ENCODE results near the gene CAMKK1. TPM values are rescaled to one million over a fixed set of nuclear protein-coding genes. Genes with fewer than 3 reads are reported as not detected.
A peak's percentile ranks its signal among the peaks of the same experiment; 100 is the strongest.

The CAMKK1 gene
- total and polyA plus RNA-seq, 12 donors = 1.8 to 5.7 (median 3.6) TPM

DNA sequence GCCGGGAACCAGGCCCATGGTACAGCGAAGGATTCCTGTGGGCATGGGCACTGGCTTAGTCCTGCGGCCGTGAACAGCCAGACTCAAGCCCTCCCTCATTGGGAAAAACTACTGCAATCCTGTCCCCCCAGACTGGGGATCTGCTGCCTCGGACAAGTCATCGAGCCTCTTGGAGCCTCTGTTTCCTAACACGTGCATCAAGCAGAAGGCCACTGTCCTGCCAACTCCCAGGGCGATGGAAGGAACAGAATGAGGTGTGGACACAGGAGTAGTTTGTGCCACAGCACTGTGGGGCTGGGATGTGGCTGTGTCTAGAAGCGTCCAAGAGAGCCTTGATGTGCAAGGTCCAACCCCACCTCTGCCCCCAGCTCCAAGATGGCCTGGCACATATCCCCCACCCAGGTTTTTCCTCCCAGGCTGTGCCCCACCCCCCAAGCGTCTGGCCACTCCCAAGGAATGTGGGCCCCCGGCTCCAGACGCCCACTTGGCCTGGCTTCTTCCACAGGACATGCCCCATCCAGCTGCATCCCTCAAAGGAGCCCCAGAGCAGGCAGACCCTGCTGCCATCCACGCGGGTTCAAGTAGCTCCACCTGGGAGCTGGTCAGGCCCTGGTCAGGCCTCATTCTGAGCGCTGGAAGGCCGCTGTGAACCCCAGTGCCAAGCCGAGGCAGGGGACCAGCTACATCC lies 3.4 kb downstream of the CAMKK1 start:
- Histone ChIP-seq H3K27me3 (no peaks in the 10 kb centered on the region), H3K4me3 (no peak overlapping the region), H3K27ac (peak overlapping the region in 8 of 10 donors; percentile 30 to 93 (median 80)), H3K9me3 (no peaks in the 10 kb centered on the region), H3K4me1 (peaks cover 24 to 86% (median 74%) of the 10 kb centered on the region in 9 donors), H3K36me3 (peaks cover 0 to 10% (median 1%) of the 10 kb centered on the region in 9 donors)
- ATAC-seq = no peak
- DNase-seq = no peak
- WGBS, 2 donors = 82 to 90% methylated on average over 17 of the region's 17 CpGs
- intact Hi-C loops (cut with DNase I) = no loop called here
- TF ChIP-seq, protein P1, sequence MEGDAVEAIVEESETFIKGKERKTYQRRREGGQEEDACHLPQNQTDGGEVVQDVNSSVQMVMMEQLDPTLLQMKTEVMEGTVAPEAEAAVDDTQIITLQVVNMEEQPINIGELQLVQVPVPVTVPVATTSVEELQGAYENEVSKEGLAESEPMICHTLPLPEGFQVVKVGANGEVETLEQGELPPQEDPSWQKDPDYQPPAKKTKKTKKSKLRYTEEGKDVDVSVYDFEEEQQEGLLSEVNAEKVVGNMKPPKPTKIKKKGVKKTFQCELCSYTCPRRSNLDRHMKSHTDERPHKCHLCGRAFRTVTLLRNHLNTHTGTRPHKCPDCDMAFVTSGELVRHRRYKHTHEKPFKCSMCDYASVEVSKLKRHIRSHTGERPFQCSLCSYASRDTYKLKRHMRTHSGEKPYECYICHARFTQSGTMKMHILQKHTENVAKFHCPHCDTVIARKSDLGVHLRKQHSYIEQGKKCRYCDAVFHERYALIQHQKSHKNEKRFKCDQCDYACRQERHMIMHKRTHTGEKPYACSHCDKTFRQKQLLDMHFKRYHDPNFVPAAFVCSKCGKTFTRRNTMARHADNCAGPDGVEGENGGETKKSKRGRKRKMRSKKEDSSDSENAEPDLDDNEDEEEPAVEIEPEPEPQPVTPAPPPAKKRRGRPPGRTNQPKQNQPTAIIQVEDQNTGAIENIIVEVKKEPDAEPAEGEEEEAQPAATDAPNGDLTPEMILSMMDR (IDR thresholded peaks at IDR 0.05) = no peak

- WGBS, 2 donors = 58 to 62% methylated on average over 44 to 50 of the region's 50 CpGs
These were observed 4.3 kb downstream of the CAMKK1 start for GRCh38 chr17:3888343-3889171.

GRCh38 chr17:3887804-3888203 lies 5.0 kb downstream of the CAMKK1 start:
- WGBS, 2 donors = 64 to 80% methylated on average over 9 of the region's 9 CpGs
- DNase-seq (no peak), ATAC-seq (no peak)
- intact Hi-C loops (cut with DNase I) = no loop called here
- TF ChIP-seq, protein P1 (IDR thresholded peaks at IDR 0.05) = no peak
- peak overlapping the region in 9 of 10 donors; percentile 62 to 93 (median 82) for H3K27ac ChIP-seq
- H3K9me3 ChIP-seq = no peaks in the 10 kb centered on the region
- H3K27me3 ChIP-seq = no peaks in the 10 kb centered on the region
- H3K4me3 ChIP-seq = no peak overlapping the region
- H3K36me3 ChIP-seq = peaks cover 0 to 26% (median 6%) of the 10 kb centered on the region in 9 donors
- H3K4me1 ChIP-seq = peaks cover 21 to 74% (median 61%) of the 10 kb centered on the region in 9 donors

More at GRCh38 chr17:3888343-3889171, 4.3 kb downstream of the CAMKK1 start:
- Histone ChIP-seq H3K27me3 (no peaks in the 10 kb centered on the region), H3K27ac (peak overlapping the region in 9 of 10 donors; percentile 62 to 93 (median 82)), H3K4me1 (peaks cover 21 to 77% (median 65%) of the 10 kb centered on the region in 9 donors), H3K36me3 (peaks cover 0 to 18% (median 6%) of the 10 kb centered on the region in 9 donors), H3K4me3 (peak overlapping the region in 1 of 10 donors; percentile 3), H3K9me3 (no peaks in the 10 kb centered on the region)
- DNase-seq (peak; percentile 72 to 86), ATAC-seq (peak; percentile 12 to 76 (median 44))
- TF ChIP-seq, protein P1 (IDR thresholded peaks at IDR 0.05) = peak in 1 of 9 donors; percentile 6
- intact Hi-C loops (cut with DNase I) = no loop called here

- intact Hi-C loops (cut with DNase I) = no loop called here
- no peak for ATAC-seq
- no peak for DNase-seq
These were observed 5.5 kb downstream of the CAMKK1 start for GRCh38 chr17:3887394-3887793.

More at GRCh38 chr17:3887394-3887793, 5.5 kb downstream of the CAMKK1 start:
- TF ChIP-seq, protein P1 (IDR thresholded peaks at IDR 0.05) = no peak
- Histone ChIP-seq H3K27ac (peak overlapping the region in 8 of 10 donors; percentile 32 to 93 (median 77)), H3K4me1 (peaks cover 18 to 72% (median 58%) of the 10 kb centered on the region in 9 donors), H3K9me3 (no peaks in the 10 kb centered on the region), H3K4me3 (no peak overlapping the region), H3K27me3 (no peaks in the 10 kb centered on the region), H3K36me3 (peaks cover 0 to 30% (median 6%) of the 10 kb centered on the region in 9 donors)
- WGBS, 2 donors = 71 to 78% methylated on average over 2 of the region's 2 CpGs
